HepG2 (cell line): ENCODE results near the gene RAPH1.

ENCODE experiments used
- CTCF ChIP-seq: sonication (generic); formaldehyde crosslinking; IDR thresholded peaks from 2 replicates; pipeline ENCODE4 v1.5.0; 2020; ENCODE audit warnings: mild to moderate bottlenecking, missing genetic modification reagents, moderate library complexity
- DMTF1 ChIP-seq: sonication (generic); formaldehyde crosslinking; IDR thresholded peaks from 2 replicates; pipeline ENCODE4 v1.4.0; 2020; ENCODE audit warnings: mild to moderate bottlenecking, missing genetic modification reagents
- KIAA2018 ChIP-seq: sonication (generic); formaldehyde crosslinking; IDR thresholded peaks from 2 replicates; pipeline ENCODE4 v1.5.0; 2020; ENCODE audit warnings: mild to moderate bottlenecking, missing genetic modification reagents, borderline replicate concordance
- TAF1 ChIP-seq: sonication (generic); formaldehyde crosslinking; IDR thresholded peaks from 2 replicates; pipeline ENCODE4 v1.4.0; 2020; ENCODE audit warnings: missing genetic modification reagents
- ZNF160 ChIP-seq: sonication (generic); formaldehyde crosslinking; IDR thresholded peaks from 2 replicates; pipeline ENCODE4 v1.8.0; 2022; ENCODE audit warnings: mild to moderate bottlenecking, inconsistent platforms, missing genetic modification reagents
- ZNF180 ChIP-seq: sonication (generic); formaldehyde crosslinking; IDR thresholded peaks from 2 replicates; pipeline ENCODE4 v1.4.0; 2020; ENCODE audit warnings: low read depth, missing genetic modification reagents, borderline replicate concordance
- ZNF569 ChIP-seq: sonication (generic); formaldehyde crosslinking; IDR thresholded peaks from 2 replicates; pipeline ENCODE4 v1.5.0; 2020; ENCODE audit warnings: mild to moderate bottlenecking, missing genetic modification reagents, moderate library complexity, borderline replicate concordance

- TF ChIP-seq ZNF160 (CRISPR knock-in tag), result no peak
- TF ChIP-seq ZNF180 (CRISPR knock-in tag), result no peak
- no peak for TF ChIP-seq TAF1 (CRISPR knock-in tag)
- TF ChIP-seq ZNF569 (CRISPR knock-in tag), result no peak
- no peak for TF ChIP-seq DMTF1
- no peak for TF ChIP-seq CTCF (CRISPR knock-in tag)
- TF ChIP-seq KIAA2018 (CRISPR knock-in tag), result no peak
Observed at GRCh38 chr2:203404996-203405395, 130.1 kb downstream of the RAPH1 start.
